ENCODE measurements around the gene RCAN2. TPM values are rescaled to one million over a fixed set of nuclear protein-coding genes. Genes with fewer than 3 reads are reported as not detected.

The RCAN2 gene
- total and polyA plus RNA-seq, 2 experiments from 2014 or later, result 44.9 to 55.6 TPM

DNA sequence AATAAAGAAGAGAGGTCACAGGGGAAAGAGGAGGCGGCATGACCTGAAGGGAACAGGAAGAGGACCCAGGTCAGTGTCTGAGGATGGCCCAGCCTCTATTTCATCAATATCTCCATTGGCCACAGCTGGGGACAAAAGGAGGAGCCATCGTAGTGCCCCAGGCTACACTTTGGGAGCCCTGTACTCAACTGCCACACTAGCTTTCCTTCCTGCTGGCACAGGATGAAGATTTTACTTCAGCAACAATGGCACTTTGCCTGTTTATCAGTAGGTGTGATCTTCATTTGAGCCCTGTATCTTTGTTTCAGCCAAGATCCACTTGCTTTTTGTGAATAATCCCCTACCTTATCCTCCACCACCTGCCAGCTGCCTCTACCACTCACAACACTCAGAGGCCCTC lies 35.4 kb upstream of the RCAN2 start:
- Histone ChIP-seq H3K9me3 (ENCODE audit: low read depth) (no peaks in the 10 kb centered on the region), H3K4me1 (ENCODE audit: low read depth) (no peaks in the 10 kb centered on the region), H3K27me3 (no peaks in the 10 kb centered on the region), H3K36me3 (no peaks in the 10 kb centered on the region), H3K27ac (no peak overlapping the region), H3K4me3 (no peak overlapping the region)
- no peak for DNase-seq (ENCODE audit: low read depth in 1 of 2, low spot score in 1 of 2)
- no peak for TF ChIP-seq CTCF (IDR thresholded peaks at IDR 0.05; ENCODE audit: low read depth, low read length)

DNA sequence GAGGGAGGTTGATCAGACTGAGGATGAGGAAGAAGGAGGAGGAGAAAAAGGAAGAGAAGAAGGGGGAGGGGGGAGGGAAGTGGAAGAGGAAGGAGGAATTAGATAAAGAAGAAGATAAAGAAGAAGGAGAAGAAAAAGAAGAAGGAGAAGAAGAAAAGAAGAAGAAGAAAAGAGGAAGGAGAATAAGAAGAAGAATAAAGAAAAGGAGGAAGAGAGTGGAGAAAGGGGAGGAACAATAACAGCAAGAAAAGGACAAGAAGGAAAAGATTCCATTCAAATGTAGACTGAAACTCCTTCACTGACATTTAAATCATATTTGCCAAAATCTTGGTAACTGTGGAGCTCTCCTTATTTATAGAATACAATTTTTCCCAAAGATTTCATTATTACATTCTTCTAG lies 34.3 kb upstream of the RCAN2 start:
- no peak for TF ChIP-seq CTCF (IDR thresholded peaks at IDR 0.05; ENCODE audit: low read depth, low read length)
- H3K9me3 ChIP-seq (ENCODE audit: low read depth), result no peaks in the 10 kb centered on the region
- no peaks in the 10 kb centered on the region for H3K36me3 ChIP-seq
- H3K27ac ChIP-seq, result no peak overlapping the region
- no peaks in the 10 kb centered on the region for H3K4me1 ChIP-seq (ENCODE audit: low read depth)
- DNase-seq (ENCODE audit: low read depth in 1 of 2, low spot score in 1 of 2), result no peak
- no peak overlapping the region for H3K4me3 ChIP-seq
- H3K27me3 ChIP-seq, result no peaks in the 10 kb centered on the region

DNA sequence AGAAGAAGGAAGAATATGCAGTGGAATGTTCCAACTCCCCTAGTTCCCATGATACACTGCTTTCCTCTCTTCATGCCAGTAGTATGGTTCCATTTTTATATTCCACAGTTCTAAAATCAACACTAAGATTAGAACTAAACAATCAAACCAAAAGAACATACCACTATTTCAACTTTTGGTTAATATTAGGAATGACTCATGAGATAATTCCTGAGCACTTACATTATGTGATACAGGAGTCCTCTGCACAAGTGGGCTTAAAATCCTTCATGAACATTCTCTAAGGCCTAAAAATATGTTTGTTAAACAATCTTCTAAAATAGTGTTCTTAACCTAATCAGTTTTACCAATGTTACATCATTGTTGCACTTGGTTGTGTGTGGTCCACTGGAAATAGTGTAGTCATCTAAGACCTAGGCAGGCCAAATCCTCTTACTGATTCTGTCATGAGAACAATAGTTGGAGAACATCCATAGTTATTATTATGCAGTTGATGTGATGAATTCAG lies 30.3 kb upstream of the RCAN2 start:
- no peaks in the 10 kb centered on the region for H3K4me1 ChIP-seq (ENCODE audit: low read depth)
- H3K36me3 ChIP-seq, result no peaks in the 10 kb centered on the region
- H3K27me3 ChIP-seq, result no peaks in the 10 kb centered on the region
- no peak overlapping the region for H3K27ac ChIP-seq
- no peak overlapping the region for H3K4me3 ChIP-seq
- DNase-seq (ENCODE audit: low read depth in 1 of 2, low spot score in 1 of 2), result no peak
- TF ChIP-seq CTCF (IDR thresholded peaks at IDR 0.05; ENCODE audit: low read depth, low read length), result no peak
- H3K9me3 ChIP-seq (ENCODE audit: low read depth), result no peaks in the 10 kb centered on the region

GRCh38 chr6:46517202-46517601 lies 26.0 kb upstream of the RCAN2 start:
- no peaks in the 10 kb centered on the region for H3K36me3 ChIP-seq
- no peak overlapping the region for H3K27ac ChIP-seq
- no peak overlapping the region for H3K4me3 ChIP-seq
- H3K4me1 ChIP-seq (ENCODE audit: low read depth), result no peaks in the 10 kb centered on the region
- no peaks in the 10 kb centered on the region for H3K9me3 ChIP-seq (ENCODE audit: low read depth)
- no peaks in the 10 kb centered on the region for H3K27me3 ChIP-seq
- DNase-seq (ENCODE audit: low read depth in 1 of 2, low spot score in 1 of 2), result no peak
- TF ChIP-seq CTCF (IDR thresholded peaks at IDR 0.05; ENCODE audit: low read depth, low read length), result no peak

- Histone ChIP-seq H3K4me3 (no peak overlapping the region), H3K27me3 (no peaks in the 10 kb centered on the region), H3K27ac (no peak overlapping the region), H3K4me1 (ENCODE audit: low read depth) (no peaks in the 10 kb centered on the region), H3K36me3 (no peaks in the 10 kb centered on the region), H3K9me3 (ENCODE audit: low read depth) (no peaks in the 10 kb centered on the region)
- no peak for DNase-seq (ENCODE audit: low read depth in 1 of 2, low spot score in 1 of 2)
- TF ChIP-seq CTCF (IDR thresholded peaks at IDR 0.05; ENCODE audit: low read depth, low read length), result no peak
These were observed 22.3 kb upstream of the RCAN2 start for GRCh38 chr6:46513533-46513932.

DNA sequence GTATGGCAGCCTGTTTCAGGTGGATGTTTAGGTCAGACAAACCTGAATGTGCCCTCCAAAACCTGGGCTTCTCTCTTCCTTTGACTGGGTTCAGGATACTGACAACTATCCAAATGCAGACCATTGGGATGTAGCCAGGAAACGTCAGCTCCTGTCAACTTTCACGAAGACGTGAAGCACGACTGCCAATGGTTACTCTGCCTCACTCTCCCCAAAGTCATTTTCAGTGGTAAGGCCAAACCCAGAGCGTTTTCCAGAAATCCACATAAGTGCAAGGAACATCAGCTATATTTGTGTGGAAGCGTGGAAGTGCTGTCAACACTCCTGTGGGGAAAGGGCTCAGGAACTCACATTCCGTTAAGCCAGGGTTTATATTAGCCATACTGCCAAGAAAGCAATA lies 20.1 kb upstream of the RCAN2 start:
- no peaks in the 10 kb centered on the region for H3K9me3 ChIP-seq (ENCODE audit: low read depth)
- no peaks in the 10 kb centered on the region for H3K27me3 ChIP-seq
- no peak for DNase-seq (ENCODE audit: low read depth in 1 of 2, low spot score in 1 of 2)
- TF ChIP-seq CTCF (IDR thresholded peaks at IDR 0.05; ENCODE audit: low read depth, low read length), result no peak
- H3K4me1 ChIP-seq (ENCODE audit: low read depth), result no peaks in the 10 kb centered on the region
- no peak overlapping the region for H3K4me3 ChIP-seq
- H3K36me3 ChIP-seq, result no peaks in the 10 kb centered on the region
- no peak overlapping the region for H3K27ac ChIP-seq
